Cardiac ventricle fibroblast (primary cell): ENCODE data around the gene ULK3. TPM values are rescaled to one million over a fixed set of nuclear protein-coding genes. Genes with fewer than 3 reads are reported as not detected.

Experiments used
- total RNA-seq: library from RNA; depleted of rRNA; stranded (reverse); fragments of >200 nt; gene quantifications from 2 replicates; pipeline ENCODE4 v1.2.3, GENCODE V29; 2015

Gene ULK3
- 9.0 and 15.6 TPM in 2 replicates for total RNA-seq

GRCh38 chr15:74842581-74843444, at the start of gene ULK3:
Gene ULK3, minus strand, starts transcription at chr15:74843156. Its CDS starts 51 bp downstream, at chr15:74843105.

GRCh38 chr15:74889883-74890664, 47.1 kb upstream of the ULK3 start, which contains the start of gene MPI:
Gene MPI, plus strand, starts transcription at chr15:74890042. Its CDS starts 32 bp downstream, at chr15:74890074.

GRCh38 chr15:74873036-74873755, 30.2 kb upstream of the ULK3 start, which contains the start of gene SCAMP2:
Gene SCAMP2, minus strand, starts transcription at chr15:74873365. Its CDS starts 110 bp downstream, at chr15:74873255.

GRCh38 chr15:74826364-74826819, 16.6 kb downstream of the ULK3 start, which contains the start of gene CPLX3:
Gene CPLX3, plus strand, starts transcription at chr15:74826627. Its CDS starts 77 bp downstream, at chr15:74826704.

GRCh38 chr15:74812533-74812932, 30.4 kb downstream of the ULK3 start, which contains the start of gene LMAN1L:
Gene LMAN1L, plus strand, starts transcription at chr15:74812835. Its CDS starts 20 bp downstream, at chr15:74812855.

Other genes starting within 250 kb of the ULK3 start
- 42.1 and 53.0 TPM in 2 replicates for gene CLK3, start 227.3 kb downstream of the ULK3 start, total RNA-seq
- gene EDC3, start 147.1 kb downstream of the ULK3 start, total RNA-seq = 8.9 and 15.7 TPM in 2 replicates
- not detected in 2 replicates for gene CYP1A1, start 117.6 kb downstream of the ULK3 start, total RNA-seq
- gene CYP1A2, start 94.3 kb downstream of the ULK3 start, total RNA-seq = not detected in 2 replicates
- 28.1 and 30.1 TPM in 2 replicates for gene CSK, start 61.1 kb downstream of the ULK3 start, total RNA-seq
- gene LMAN1L, start 30.3 kb downstream of the ULK3 start, total RNA-seq = not detected in 2 replicates
- gene CPLX3, start 16.5 kb downstream of the ULK3 start, total RNA-seq = not detected in 2 replicates
- gene SCAMP2, start 30.2 kb upstream of the ULK3 start, total RNA-seq = 40.1 and 48.6 TPM in 2 replicates
- 67.7 and 79.6 TPM in 2 replicates for gene MPI, start 46.9 kb upstream of the ULK3 start, total RNA-seq
- gene FAM219B, start 63.7 kb upstream of the ULK3 start, total RNA-seq = 32.9 and 37.5 TPM in 2 replicates
- 112 and 114 TPM in 2 replicates for gene COX5A, start 94.9 kb upstream of the ULK3 start, total RNA-seq
- 15.1 and 15.2 TPM in 2 replicates for gene RPP25, start 113.6 kb upstream of the ULK3 start, total RNA-seq
- gene SCAMP5, start 152.4 kb upstream of the ULK3 start, total RNA-seq = 0.83 and 3.4 TPM in 2 replicates
- 6.2 and 8.8 TPM in 2 replicates for gene PPCDC, start 180.4 kb upstream of the ULK3 start, total RNA-seq